CD4-positive, alpha-beta memory T cell (primary cell): ENCODE results near the gene NTS. TPM values are rescaled to one million over a fixed set of nuclear protein-coding genes. Genes with fewer than 3 reads are reported as not detected.

Experiments
- CTCF ChIA-PET: fragments of 350-600 bp; sonication (Branson Sonifier 250); formaldehyde crosslinking; loops from one replicate; lab custom pipeline; 2021; ENCODE audit warnings: inconsistent platforms; ENCODE audit not compliant: partially characterized antibody; lab: Charles Lee
- POLR2A ChIA-PET: fragments of 350-600 bp; sonication (Branson Sonifier 250); formaldehyde crosslinking; loops from one replicate; lab custom pipeline; 2021; ENCODE audit not compliant: partially characterized antibody; lab: Charles Lee
- DNase-seq, 5 donors: peaks; one replicate each; pipeline versions ENCODE4 v3.0.0 to v3.0.0-alpha.2; 2020 to 2022; ENCODE audit warnings: mixed read lengths in 1 of 5
- H3K27ac ChIP-seq: one replicate; pipeline ENCODE4 v1.7.0; 2013; ENCODE audit warnings: low read depth, low read length
- H3K27me3 ChIP-seq: 2 replicates; pipeline ENCODE4 v1.7.0; 2013; ENCODE audit warnings: mild to moderate bottlenecking, low read length, moderate library complexity; ENCODE audit not compliant: insufficient read depth
- H3K36me3 ChIP-seq: 2 replicates; pipeline ENCODE4 v1.7.0; 2013; ENCODE audit warnings: mild to moderate bottlenecking, low read length, moderate library complexity; ENCODE audit not compliant: insufficient read depth
- H3K4me1 ChIP-seq: 2 replicates; pipeline ENCODE4 v1.7.0; 2013; ENCODE audit warnings: mild to moderate bottlenecking, low read length, moderate library complexity; ENCODE audit not compliant: insufficient read depth
- H3K4me3 ChIP-seq, 2 donors: one replicate each; pipeline ENCODE4 v1.7.0; 2013; ENCODE audit warnings: low read length in 2 of 2, mild to moderate bottlenecking in 1 of 2
- H3K9me3 ChIP-seq, 2 donors: one replicate each; pipeline ENCODE4 v1.7.0; 2013; ENCODE audit warnings: low read length in 2 of 2, control low read depth in 1 of 2; ENCODE audit not compliant: control insufficient read depth in 1 of 2
- H3K27ac Mint-ChIP-seq, 7 donors: one replicate each; pipeline ENCODE4 v1.8.0; 2020 to 2021; ENCODE audit warnings: mixed read lengths in 7 of 7, mild to moderate bottlenecking in 6 of 7, inconsistent platforms in 3 of 7, moderate library complexity in 3 of 7
- H3K27me3 Mint-ChIP-seq, 2 donors: one replicate each; pipeline ENCODE4 v1.8.0; 2020 to 2021; ENCODE audit warnings: mixed read lengths in 2 of 2
- H3K36me3 Mint-ChIP-seq, 2 donors: one replicate each; pipeline ENCODE4 v1.8.0; 2020 to 2021; ENCODE audit warnings: mixed read lengths in 2 of 2, inconsistent platforms in 1 of 2, mild to moderate bottlenecking in 1 of 2
- H3K4me1 Mint-ChIP-seq, 4 donors: one replicate each; pipeline ENCODE4 v1.8.0; 2020 to 2021; ENCODE audit warnings: mixed read lengths in 4 of 4, mild to moderate bottlenecking in 1 of 4
- H3K4me3 Mint-ChIP-seq, 8 donors: one replicate each; pipeline ENCODE4 v1.8.0; 2020 to 2021; ENCODE audit warnings: mixed read lengths in 8 of 8, mild to moderate bottlenecking in 7 of 8, moderate library complexity in 6 of 8, inconsistent platforms in 3 of 8
- H3K9me3 Mint-ChIP-seq, 8 donors: one replicate each; pipeline ENCODE4 v1.8.0; 2020 to 2021; ENCODE audit warnings: mixed read lengths in 8 of 8, mild to moderate bottlenecking in 5 of 8, inconsistent platforms in 3 of 8, moderate library complexity in 1 of 8
- intact Hi-C: fragments of 100-400 bp; cut with micrococcal nuclease; formaldehyde crosslinking; loops from one replicate; pipeline ENCODE4 v1.15.1; 2023
- polyA plus RNA-seq, 2 donors: library from polyadenylated mRNA; unstranded; fragments of 300-500 nt; fragmentation: Illumina TruSeq; gene quantifications; one replicate each; pipeline ENCODE4 v1.2.3, GENCODE V29; 2021
- total RNA-seq, 2 experiments: library from RNA; stranded (reverse); gene quantifications; one replicate each; pipeline ENCODE4 v1.2.3, GENCODE V29; 2021

NTS gene, protein sequence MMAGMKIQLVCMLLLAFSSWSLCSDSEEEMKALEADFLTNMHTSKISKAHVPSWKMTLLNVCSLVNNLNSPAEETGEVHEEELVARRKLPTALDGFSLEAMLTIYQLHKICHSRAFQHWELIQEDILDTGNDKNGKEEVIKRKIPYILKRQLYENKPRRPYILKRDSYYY
- not detected for total RNA-seq
- polyA plus RNA-seq, result not detected

GRCh38 chr12:85874031-85874461, at the start of gene NTS:
TSS of gene NTS (plus strand) at chr12:85874295. CDS start at chr12:85874404, 109 bp downstream.
- no peak within 1 kb of the TSS for H3K4me3 ChIP-seq
- H3K27me3 Mint-ChIP-seq, result no peaks in the 10 kb centered on the region
- H3K4me1 Mint-ChIP-seq, result no peaks in the 10 kb centered on the region
- intact Hi-C loops, result loop anchor here (10.0 kb wide), 1 partner anchor 409 kb away; no protein-coding TSS in a partner anchor
- H3K27me3 ChIP-seq, result no peaks in the 10 kb centered on the region
- no peaks in the 10 kb centered on the region for H3K9me3 ChIP-seq
- H3K4me1 ChIP-seq, result no peaks in the 10 kb centered on the region
- CTCF ChIA-PET, result no interaction called here
- no peak within 1 kb of the TSS for H3K4me3 Mint-ChIP-seq
- H3K36me3 ChIP-seq, result no peaks in the 10 kb centered on the region
- H3K9me3 Mint-ChIP-seq, result no peaks in the 10 kb centered on the region
- H3K27ac Mint-ChIP-seq, result no peak within 1 kb of the TSS
- no peak within 1 kb of the TSS for H3K27ac ChIP-seq
- POLR2A ChIA-PET, result no interaction called here
- no peak for DNase-seq
- no peaks in the 10 kb centered on the region for H3K36me3 Mint-ChIP-seq

GRCh38 chr12:85825746-85826145, 48.3 kb upstream of the NTS start:
- ChIA-PET CTCF (no interaction called here), POLR2A (no interaction called here)
- no peaks in the 10 kb centered on the region for H3K36me3 ChIP-seq
- intact Hi-C loops, result no loop called here
- H3K4me1 ChIP-seq, result no peaks in the 10 kb centered on the region
- no peak overlapping the region for H3K4me3 ChIP-seq
- Mint-ChIP-seq H3K36me3 (no peaks in the 10 kb centered on the region), H3K27me3 (peaks cover 0 to 1% of the 10 kb centered on the region in 2 donors), H3K9me3 (peaks cover 5 to 14% (median 9%) of the 10 kb centered on the region in 8 donors), H3K27ac (no peak overlapping the region), H3K4me1 (peaks cover 0 to 1% (median 0%) of the 10 kb centered on the region in 4 donors), H3K4me3 (no peak overlapping the region)
- no peak for DNase-seq
- no peaks in the 10 kb centered on the region for H3K9me3 ChIP-seq
- H3K27ac ChIP-seq, result no peak overlapping the region
- H3K27me3 ChIP-seq, result no peaks in the 10 kb centered on the region

DNA sequence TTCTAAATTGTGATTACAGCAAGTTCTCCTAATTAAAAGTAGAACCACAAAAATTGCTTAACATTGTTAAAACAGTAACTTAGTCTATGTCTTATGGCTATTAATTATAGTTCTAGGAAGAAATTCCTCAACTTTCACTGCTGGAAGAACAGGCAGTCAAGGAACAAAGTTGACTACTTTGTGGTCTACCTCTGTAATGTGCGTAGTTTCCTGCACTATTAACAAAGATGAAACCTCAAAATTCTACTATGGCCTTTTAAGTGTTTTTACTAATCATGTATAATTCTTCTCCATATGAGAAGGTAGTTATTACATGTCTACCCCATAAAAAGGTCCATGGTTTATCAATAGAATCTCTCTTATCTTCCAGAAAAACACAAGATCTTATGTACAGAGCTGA, 45.5 kb upstream of the NTS start:
- Histone ChIP-seq H3K4me3 (no peak overlapping the region), H3K9me3 (no peaks in the 10 kb centered on the region), H3K27me3 (no peaks in the 10 kb centered on the region), H3K4me1 (no peaks in the 10 kb centered on the region), H3K27ac (no peak overlapping the region), H3K36me3 (no peaks in the 10 kb centered on the region)
- Mint-ChIP-seq H3K27ac (no peak overlapping the region), H3K36me3 (no peaks in the 10 kb centered on the region), H3K9me3 (peaks cover 0 to 8% (median 4%) of the 10 kb centered on the region in 8 donors), H3K27me3 (no peaks in the 10 kb centered on the region), H3K4me1 (no peaks in the 10 kb centered on the region), H3K4me3 (no peak overlapping the region)
- ChIA-PET CTCF (no interaction called here), POLR2A (no interaction called here)
- no peak for DNase-seq
- intact Hi-C loops, result no loop called here

- H3K4me1 Mint-ChIP-seq, result no peaks in the 10 kb centered on the region
- H3K9me3 ChIP-seq, result no peaks in the 10 kb centered on the region
- H3K4me1 ChIP-seq, result no peaks in the 10 kb centered on the region
- H3K27ac ChIP-seq, result no peak overlapping the region
- no peaks in the 10 kb centered on the region for H3K36me3 ChIP-seq
- H3K27me3 Mint-ChIP-seq, result no peaks in the 10 kb centered on the region
- no peak overlapping the region for H3K27ac Mint-ChIP-seq
- CTCF ChIA-PET, result no interaction called here
- H3K4me3 Mint-ChIP-seq, result no peak overlapping the region
- H3K9me3 Mint-ChIP-seq, result peaks cover 0 to 5% (median 4%) of the 10 kb centered on the region in 8 donors
- POLR2A ChIA-PET, result no interaction called here
- no peak for DNase-seq
- H3K27me3 ChIP-seq, result no peaks in the 10 kb centered on the region
- no peaks in the 10 kb centered on the region for H3K36me3 Mint-ChIP-seq
- H3K4me3 ChIP-seq, result no peak overlapping the region
- intact Hi-C loops, result no loop called here
Measured at GRCh38 chr12:85829391-85829790, 44.7 kb upstream of the NTS start.

GRCh38 chr12:85831327-85831990, 42.6 kb upstream of the NTS start:
- POLR2A ChIA-PET, result no interaction called here
- H3K9me3 Mint-ChIP-seq, result peaks cover 0 to 5% (median 3%) of the 10 kb centered on the region in 8 donors

DNA sequence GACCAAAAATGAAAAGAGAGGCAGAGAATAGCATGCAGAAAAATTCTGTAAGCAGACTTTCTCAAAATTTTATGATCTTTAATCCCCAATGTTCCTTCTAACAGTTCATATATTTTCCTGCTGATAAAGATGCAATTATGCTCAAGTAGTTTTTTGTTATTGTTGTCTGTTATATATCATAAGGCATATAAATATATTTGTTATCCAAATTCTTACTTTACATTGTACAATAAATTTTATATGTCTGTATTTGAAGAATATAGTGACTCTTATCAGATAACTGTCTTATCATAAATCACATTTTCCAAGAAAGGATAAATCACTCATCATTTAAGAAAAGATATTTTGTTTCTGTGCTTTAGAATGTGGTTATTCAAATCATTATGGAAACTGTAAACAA, 40.5 kb upstream of the NTS start:
- intact Hi-C loops, result no loop called here
- Mint-ChIP-seq H3K27ac (no peak overlapping the region), H3K9me3 (peaks cover 0 to 4% (median under 1%) of the 10 kb centered on the region in 8 donors)

More at GRCh38 chr12:85831327-85831990, 42.6 kb upstream of the NTS start:
- Histone ChIP-seq H3K27ac (no peak overlapping the region), H3K9me3 (no peaks in the 10 kb centered on the region), H3K27me3 (no peaks in the 10 kb centered on the region), H3K4me1 (no peaks in the 10 kb centered on the region), H3K36me3 (no peaks in the 10 kb centered on the region), H3K4me3 (no peak overlapping the region)
- Mint-ChIP-seq H3K27ac (no peak overlapping the region), H3K36me3 (no peaks in the 10 kb centered on the region), H3K27me3 (no peaks in the 10 kb centered on the region), H3K4me3 (no peak overlapping the region), H3K4me1 (no peaks in the 10 kb centered on the region)
- CTCF ChIA-PET, result no interaction called here
- no peak for DNase-seq
- intact Hi-C loops, result no loop called here

DNA sequence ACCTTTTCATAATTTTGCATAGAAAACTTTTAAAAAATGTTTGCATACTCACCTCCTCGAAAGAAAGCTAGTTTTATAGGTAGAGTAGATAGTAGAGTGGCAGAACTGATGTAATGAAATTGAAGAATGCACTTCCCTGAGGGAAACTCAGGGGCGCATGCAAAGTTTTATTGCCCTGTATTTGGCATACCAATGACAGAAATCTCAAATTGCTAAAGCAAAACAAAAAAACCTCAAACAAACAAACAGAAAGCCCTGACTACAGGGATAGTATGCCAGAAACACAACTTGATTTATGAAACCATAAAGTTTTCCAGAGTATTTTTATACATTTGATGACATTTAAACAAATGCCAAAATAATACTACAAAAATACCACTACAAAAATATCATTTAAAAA, 39.7 kb upstream of the NTS start:
- ChIA-PET CTCF (no interaction called here), POLR2A (no interaction called here)
- Histone ChIP-seq H3K36me3 (no peaks in the 10 kb centered on the region), H3K9me3 (no peaks in the 10 kb centered on the region), H3K27ac (no peak overlapping the region), H3K27me3 (no peaks in the 10 kb centered on the region), H3K4me3 (no peak overlapping the region), H3K4me1 (no peaks in the 10 kb centered on the region)
- Mint-ChIP-seq H3K4me1 (no peaks in the 10 kb centered on the region), H3K9me3 (peaks cover 0 to 4% (median 0%) of the 10 kb centered on the region in 8 donors), H3K27ac (no peak overlapping the region), H3K27me3 (no peaks in the 10 kb centered on the region), H3K4me3 (no peak overlapping the region), H3K36me3 (no peaks in the 10 kb centered on the region)
- intact Hi-C loops, result no loop called here
- no peak for DNase-seq

More for the DNA sequence above, 40.5 kb upstream of the NTS start:
- CTCF ChIA-PET, result no interaction called here
- no peaks in the 10 kb centered on the region for H3K9me3 ChIP-seq
- Mint-ChIP-seq H3K36me3 (no peaks in the 10 kb centered on the region), H3K27me3 (no peaks in the 10 kb centered on the region), H3K4me1 (no peaks in the 10 kb centered on the region), H3K4me3 (no peak overlapping the region)
- H3K4me3 ChIP-seq, result no peak overlapping the region
- H3K27ac ChIP-seq, result no peak overlapping the region
- H3K4me1 ChIP-seq, result no peaks in the 10 kb centered on the region
- DNase-seq, result no peak
- POLR2A ChIA-PET, result no interaction called here
- H3K36me3 ChIP-seq, result no peaks in the 10 kb centered on the region
- H3K27me3 ChIP-seq, result no peaks in the 10 kb centered on the region
